GM23248 (cell line): Measurements from ENCODE around the gene C1RL. TPM values are rescaled to one million over a fixed set of nuclear protein-coding genes. Genes with fewer than 3 reads are reported as not detected.

ENCODE experiments used
- DNase-seq: peaks from one replicate; pipeline ENCODE4 v3.0.0-alpha.2; 2015
- H2AFZ ChIP-seq: fragments of 200-600 bp; sonication (generic); 2 replicates; pipeline ENCODE4 v1.6.1; 2016; ENCODE audit warnings: antibody characterized with exemption
- H3F3A ChIP-seq: fragments of 200-600 bp; sonication (generic); 2 replicates; pipeline ENCODE4 v1.6.1; 2016; ENCODE audit warnings: mild to moderate bottlenecking, antibody characterized with exemption, mixed run types; ENCODE audit not compliant: insufficient read depth
- H3K27ac ChIP-seq: fragments of 200-600 bp; sonication (generic); 2 replicates; pipeline ENCODE4 v1.5.1; 2016; ENCODE audit warnings: mild to moderate bottlenecking
- H3K27me3 ChIP-seq: fragments of 200-600 bp; sonication (generic); replicated peaks from 2 replicates; pipeline ENCODE4 v1.6.1; 2016; ENCODE audit warnings: mild to moderate bottlenecking; ENCODE audit not compliant: insufficient read depth
- H3K36me3 ChIP-seq: fragments of 200-600 bp; sonication (generic); 2 replicates; pipeline ENCODE4 v1.6.1; 2016; ENCODE audit warnings: low read depth, mild to moderate bottlenecking
- H3K4me1 ChIP-seq: fragments of 200-600 bp; sonication (generic); 2 replicates; pipeline ENCODE4 v1.6.1; 2016; ENCODE audit warnings: mild to moderate bottlenecking; ENCODE audit not compliant: insufficient read depth
- H3K4me2 ChIP-seq: fragments of 200-600 bp; sonication (generic); one replicate; pipeline ENCODE4 v1.6.1; 2016; ENCODE audit warnings: mild to moderate bottlenecking; ENCODE audit not compliant: unreplicated experiment
- H3K4me3 ChIP-seq: fragments of 200-600 bp; sonication (generic); 2 replicates; pipeline ENCODE4 v1.5.1; 2016; ENCODE audit warnings: mild to moderate bottlenecking
- H3K79me2 ChIP-seq: fragments of 200-600 bp; sonication (generic); 2 replicates; pipeline ENCODE4 v1.6.1; 2016; ENCODE audit warnings: mild to moderate bottlenecking; ENCODE audit not compliant: insufficient read depth
- H3K9ac ChIP-seq: fragments of 200-600 bp; sonication (generic); 2 replicates; pipeline ENCODE4 v1.6.1; 2016; ENCODE audit warnings: mild to moderate bottlenecking
- H3K9me2 ChIP-seq: fragments of 200-600 bp; sonication (generic); 2 replicates; pipeline ENCODE4 v1.6.1; 2016; ENCODE audit warnings: mixed run types, mild to moderate bottlenecking, moderate library complexity; ENCODE audit not compliant: insufficient read depth
- H3K9me3 ChIP-seq: fragments of 200-600 bp; sonication (generic); one replicate; pipeline ENCODE4 v1.6.1; 2017; ENCODE audit warnings: low read depth
- H4K20me1 ChIP-seq: fragments of 200-600 bp; sonication (generic); 2 replicates; pipeline ENCODE4 v1.6.0; 2016; ENCODE audit not compliant: insufficient read depth
- EZH2 ChIP-seq: fragments of 200-600 bp; sonication (generic); IDR thresholded peaks from 2 replicates; pipeline ENCODE4 v1.6.1; 2018; ENCODE audit warnings: antibody characterized with exemption, mild to moderate bottlenecking; ENCODE audit not compliant: insufficient read depth, poor library complexity, severe bottlenecking
- EZH2phosphoT487 ChIP-seq: fragments of 200-600 bp; sonication (generic); IDR thresholded peaks from 2 replicates; pipeline ENCODE4 v1.6.1; 2018; ENCODE audit warnings: antibody characterized with exemption, moderate library complexity, mild to moderate bottlenecking, low read depth; ENCODE audit not compliant: insufficient read depth
- WGBS, 2 experiments: methylation state at CpG; one replicate each; pipeline ENCODE4 v1.1.6; 2015 to 2017; ENCODE audit warnings: low lambda C conversion rate in 2 of 2, low coverage in 1 of 2; ENCODE audit errors: missing lambda C conversion rate in 2 of 2; 5-methylcytosine and 5-hydroxymethylcytosine counted together
- in situ Hi-C: fragments of 300-500 bp; cut with MboI; formaldehyde crosslinking; loops from 2 replicates; pipeline ENCODE4 v1.15.0; 2020
- polyA plus RNA-seq: library from polyadenylated mRNA; unstranded; fragments of >200 nt; fragmentation: Nextera tagmentation; extraction: Ambion mirVana; gene quantifications from 2 replicates; pipeline ENCODE4 v1.2.1, GENCODE V29; 2016
- total RNA-seq: library from RNA; depleted of rRNA; stranded (reverse); fragments of >200 nt; shearing (Covaris generic); gene quantifications from 2 replicates; pipeline ENCODE4 v1.2.3, GENCODE V29; 2014

Gene C1RL
- total and polyA plus RNA-seq, 2 experiments from 2014 or later, result 14.3 to 22.2 TPM

DNA sequence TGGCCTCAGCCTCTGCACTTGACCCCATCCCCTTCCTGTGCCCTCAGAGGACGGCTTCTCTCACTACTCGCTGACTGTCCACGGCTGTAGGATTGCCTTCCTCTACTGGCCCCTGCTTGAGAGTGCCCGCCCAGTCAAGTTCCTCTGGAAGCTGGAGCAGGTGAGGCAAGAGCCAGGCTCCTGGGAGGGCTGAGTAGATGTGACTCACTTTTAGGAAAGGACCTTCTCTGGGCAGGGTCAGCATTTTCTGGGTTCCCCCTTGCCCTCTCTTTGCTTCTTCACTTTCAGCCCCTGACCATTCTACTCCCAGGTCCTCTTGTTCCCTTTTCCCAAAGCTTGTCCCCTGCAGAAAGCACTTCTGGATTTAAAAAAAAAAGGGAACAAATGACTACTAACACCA lies 28.9 kb upstream of the C1RL start:
- Histone ChIP-seq H4K20me1 (no peaks in the 10 kb centered on the region), H3K27me3 (no peaks in the 10 kb centered on the region), H3K27ac (no peak overlapping the region), H3K9me2 (no peaks in the 10 kb centered on the region), H2AFZ (no peak overlapping the region), H3K4me2 (no peak overlapping the region), H3K9me3 (no peaks in the 10 kb centered on the region), H3K4me3 (no peak overlapping the region), H3K4me1 (no peaks in the 10 kb centered on the region), H3F3A (no peaks in the 10 kb centered on the region), H3K9ac (no peak overlapping the region), H3K79me2 (no peaks in the 10 kb centered on the region), H3K36me3 (peaks cover 3% of the 10 kb centered on the region; the same call in 1 of the 2 replicates)
- no peak for TF ChIP-seq EZH2
- no peak for TF ChIP-seq EZH2phosphoT487
- in situ Hi-C loops, result no loop called here
- no peak for DNase-seq
- 91 to 93% methylated on average over 4 of the region's 4 CpGs for WGBS, 2 experiments

DNA sequence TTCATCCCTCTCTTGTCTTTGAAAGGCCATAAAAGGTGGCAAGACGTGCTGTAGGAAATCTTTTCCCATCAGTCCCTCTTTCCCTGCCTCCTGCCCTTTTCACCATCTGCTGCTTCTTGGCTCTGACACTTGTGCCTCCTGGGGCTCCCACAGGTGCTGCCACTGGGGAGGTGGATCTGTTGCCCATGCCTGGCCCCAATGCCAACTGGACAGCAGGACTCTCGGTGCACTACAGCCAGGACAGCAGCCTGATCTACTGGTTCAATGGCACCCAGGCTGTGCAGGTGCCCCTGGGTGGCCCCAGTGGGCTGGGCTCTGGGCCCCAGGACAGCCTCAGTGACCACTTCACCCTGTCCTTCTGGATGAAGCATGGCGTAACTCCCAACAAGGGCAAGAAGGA lies 27.7 kb upstream of the C1RL start:
- in situ Hi-C loops, result no loop called here
- no peaks in the 10 kb centered on the region for H3K9me3 ChIP-seq
- no peaks in the 10 kb centered on the region for H3F3A ChIP-seq
- no peak overlapping the region for H3K4me2 ChIP-seq
- H4K20me1 ChIP-seq, result no peaks in the 10 kb centered on the region
- no peak for DNase-seq
- no peaks in the 10 kb centered on the region for H3K27me3 ChIP-seq
- TF ChIP-seq EZH2phosphoT487, result no peak
- no peak for TF ChIP-seq EZH2
- no peaks in the 10 kb centered on the region for H3K79me2 ChIP-seq
- no peak overlapping the region for H3K27ac ChIP-seq
- no peak overlapping the region for H2AFZ ChIP-seq
- H3K4me1 ChIP-seq, result no peaks in the 10 kb centered on the region
- no peaks in the 10 kb centered on the region for H3K9me2 ChIP-seq
- H3K36me3 ChIP-seq, result peaks cover 3% of the 10 kb centered on the region; the same call in 1 of the 2 replicates
- WGBS, 2 experiments, result 94 to 96% methylated on average over 3 of the region's 3 CpGs
- H3K9ac ChIP-seq, result no peak overlapping the region
- no peak overlapping the region for H3K4me3 ChIP-seq

DNA sequence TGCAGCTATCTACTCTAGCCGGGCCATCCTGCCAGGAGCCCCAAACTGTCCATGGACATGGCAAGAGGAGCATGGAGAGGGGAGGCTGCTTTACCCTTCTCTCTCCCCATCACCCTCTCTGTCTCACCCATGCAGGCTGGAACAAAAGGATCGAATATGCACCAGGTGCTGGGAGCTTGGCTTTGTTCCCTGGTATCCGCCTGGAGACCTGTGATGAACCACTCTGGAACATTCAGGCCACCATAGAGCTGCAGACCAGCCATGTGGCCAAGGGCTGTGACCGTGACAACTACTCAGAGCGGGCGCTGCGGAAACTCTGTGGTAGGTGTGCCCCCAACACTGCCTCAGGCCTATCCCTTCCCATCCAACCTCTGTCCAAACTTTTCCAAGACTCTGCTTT lies 27.1 kb upstream of the C1RL start:
- Histone ChIP-seq H3K4me3 (no peak overlapping the region), H3K9ac (no peak overlapping the region), H3F3A (no peaks in the 10 kb centered on the region), H3K9me2 (no peaks in the 10 kb centered on the region), H2AFZ (no peak overlapping the region), H3K4me1 (peaks cover 2% of the 10 kb centered on the region; the same call in 1 of the 2 replicates), H3K79me2 (no peaks in the 10 kb centered on the region), H3K4me2 (no peak overlapping the region), H3K36me3 (peaks cover 3% of the 10 kb centered on the region; the same call in 1 of the 2 replicates), H4K20me1 (no peaks in the 10 kb centered on the region), H3K27ac (no peak overlapping the region), H3K9me3 (no peaks in the 10 kb centered on the region), H3K27me3 (no peaks in the 10 kb centered on the region)
- in situ Hi-C loops, result no loop called here
- 90 to 91% methylated on average over 7 of the region's 7 CpGs for WGBS, 2 experiments
- TF ChIP-seq EZH2 (no peak), EZH2phosphoT487 (no peak)
- DNase-seq, result no peak

DNA sequence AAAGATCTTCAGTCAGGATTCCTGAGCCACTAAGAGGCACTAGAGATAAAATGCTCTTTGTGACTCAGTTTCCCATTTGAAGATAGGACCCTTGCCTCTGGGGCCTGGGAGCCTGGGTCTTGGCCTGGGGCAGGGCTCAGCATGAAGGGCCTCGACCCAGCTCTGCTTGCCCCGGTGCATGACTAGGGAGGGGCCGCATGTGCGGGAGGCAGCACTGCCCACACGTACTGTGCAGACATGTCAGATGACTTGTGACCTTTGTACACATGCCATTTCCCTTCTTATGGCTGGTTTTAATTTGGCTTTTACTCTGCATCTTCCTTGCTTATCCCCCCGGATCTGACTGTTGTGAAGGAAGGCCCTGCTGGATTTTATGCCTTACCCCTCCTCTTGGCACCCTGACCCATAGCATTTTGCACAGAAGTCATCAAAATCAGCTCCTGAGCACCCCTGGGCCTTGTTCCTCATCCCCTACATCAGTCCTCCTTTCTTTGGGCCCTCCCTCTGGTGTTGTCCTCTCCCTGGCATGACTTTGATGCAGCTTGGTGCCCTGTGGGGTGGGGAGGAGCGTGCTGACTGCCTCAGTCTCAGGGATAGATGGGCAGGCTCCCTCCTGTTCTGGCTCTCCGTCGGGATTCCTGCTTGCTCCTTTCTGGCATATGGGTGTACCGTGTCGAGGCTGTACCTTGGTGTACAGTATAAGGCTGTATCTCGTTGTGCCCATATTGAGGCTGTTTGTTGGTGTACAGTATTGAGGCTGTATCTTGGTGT lies 25.6 kb upstream of the C1RL start:
- H3K4me3 ChIP-seq, result no peak overlapping the region
- H2AFZ ChIP-seq, result no peak overlapping the region
- H3K9ac ChIP-seq, result no peak overlapping the region
- no peaks in the 10 kb centered on the region for H4K20me1 ChIP-seq
- H3K36me3 ChIP-seq, result peaks cover 3% of the 10 kb centered on the region; the same call in 1 of the 2 replicates
- no peaks in the 10 kb centered on the region for H3F3A ChIP-seq
- H3K4me1 ChIP-seq, result peaks cover 6% of the 10 kb centered on the region; the same call in 1 of the 2 replicates
- no peak for DNase-seq
- no peak overlapping the region for H3K27ac ChIP-seq
- no peak for TF ChIP-seq EZH2
- no peak for TF ChIP-seq EZH2phosphoT487
- H3K27me3 ChIP-seq, result no peaks in the 10 kb centered on the region
- no peak overlapping the region for H3K4me2 ChIP-seq
- in situ Hi-C loops, result no loop called here
- H3K9me3 ChIP-seq, result no peaks in the 10 kb centered on the region
- 83% methylated on average over 12 of the region's 12 CpGs for WGBS, 2 experiments
- H3K9me2 ChIP-seq, result no peaks in the 10 kb centered on the region
- no peaks in the 10 kb centered on the region for H3K79me2 ChIP-seq
